Gastrocnemius medialis (tissue), 4 donors: ENCODE measurements around the gene LBHD1. TPM values are rescaled to one million over a fixed set of nuclear protein-coding genes. Genes with fewer than 3 reads are reported as not detected.
A peak's percentile ranks its signal among the peaks of the same experiment; 100 is the strongest.
"Not testable (repeated sequence)": the region's sequence is repeated elsewhere in the genome, so short reads cannot be mapped to it uniquely, and the experiment has no call there.

Experiments used
- ATAC-seq, 2 donors: fragments of 150-250 bp; one replicate each; pipeline ENCODE4 v1.9.1; 2016
- DNase-seq, 2 donors: peaks; one replicate each; pipeline ENCODE4 v3.0.0-alpha.2; 2019
- H3K27ac ChIP-seq, 4 donors: fragments of 200-600 bp; sonication (generic); 1 replicate in 1 of 4; 2 replicates in 3 of 4; pipeline ENCODE4 v1.5.1; 2016 to 2018; ENCODE audit warnings: mild to moderate bottlenecking in 2 of 4, moderate library complexity in 1 of 4
- H3K27me3 ChIP-seq, 3 donors: fragments of 200-600 bp; sonication (generic) in 2 of 3; 1 replicate in 1 of 3; 2 replicates in 2 of 3; pipeline versions ENCODE4 v1.5.1 to v1.6.0; 2016 to 2019; ENCODE audit warnings: mild to moderate bottlenecking in 1 of 3, moderate library complexity in 1 of 3
- H3K36me3 ChIP-seq, 2 donors: fragments of 200-600 bp; sonication (generic) in 1 of 2; one replicate each; pipeline ENCODE4 v1.5.1; 2017 to 2018
- H3K4me1 ChIP-seq, 2 donors: fragments of 200-600 bp; sonication (generic) in 1 of 2; one replicate each; pipeline ENCODE4 v1.5.1; 2016 to 2017; ENCODE audit warnings: mild to moderate bottlenecking in 2 of 2
- H3K4me3 ChIP-seq, 4 donors: fragments of 200-600 bp; sonication (generic) in 3 of 4; 1 replicate in 1 of 4; 2 replicates in 3 of 4; pipeline ENCODE4 v1.5.1; 2016 to 2019; ENCODE audit warnings: mild to moderate bottlenecking in 2 of 4
- H3K9me3 ChIP-seq, 3 donors: fragments of 200-600 bp; sonication (generic) in 2 of 3; 1 replicate in 1 of 3; 2 replicates in 2 of 3; pipeline ENCODE4 v1.5.1; 2016 to 2019
- CTCF ChIP-seq, 5 experiments: fragments of 450-650 bp in 3 of 5; fragments of 200-600 bp in 2 of 5; sonication (generic) in 2 of 5; IDR thresholded peaks in 4 of 5; conservative IDR thresholded peaks in 1 of 5; 1 replicate in 4 of 5; 2 replicates in 1 of 5; pipeline ENCODE4 v1.5.1; 2016 to 2019; ENCODE audit warnings: antibody characterized with exemption in 5 of 5, mild to moderate bottlenecking in 3 of 5, moderate library complexity in 3 of 5
- POLR2A ChIP-seq, 2 donors: fragments of 450-650 bp; IDR thresholded peaks; one replicate each; pipeline ENCODE4 v1.6.1; 2017; ENCODE audit warnings: antibody characterized with exemption in 2 of 2, mild to moderate bottlenecking in 2 of 2, moderate library complexity in 2 of 2
- in situ Hi-C, 4 donors: fragments of 200-750 bp; cut with MboI; loops; one replicate each; pipeline versions ENCODE4 v1.15.0 to v1.8.0; 2017; ENCODE audit warnings: low sequenced_read_pairs in 4 of 4
- intact Hi-C: fragments of 100-400 bp; cut with DNase I; formaldehyde crosslinking; loops from one replicate; pipeline ENCODE4 v1.15.1; 2023; ENCODE audit warnings: low total_unique reads
- total RNA-seq, 4 donors: library from RNA; depleted of rRNA; stranded (reverse); fragments of >200 nt; gene quantifications; one replicate each; pipeline versions ENCODE4 v1.1.0 to v1.2.3, GENCODE V29; 2016

Gene LBHD1
- total RNA-seq, 4 donors from 2014 or later = 0.82 to 2.1 (median 1.1) TPM

- H3K27ac ChIP-seq = peak overlapping the region; percentile 88 to 97 (median 94)
- DNase-seq (peak in 1 of 2 donors; percentile 38), ATAC-seq (no peak)
- TF ChIP-seq POLR2A (IDR thresholded peaks at IDR 0.05) (no peak), CTCF (IDR thresholded peaks at IDR 0.05 in 4 of 5, conservative IDR thresholded peaks at IDR 0.05 in 1 of 5) (no peak)
- intact Hi-C loops (loop anchor here (5.0 kb wide), 1 partner anchor 74 kb away; the partner anchor contains the start of gene MTA2), in situ Hi-C loops (loop anchor here in 2 of 4 donors (25.0 kb wide), 1 partner anchor 289 kb away; no protein-coding TSS in a partner anchor)
- peak overlapping the region in 3 of 4 donors; percentile 33 to 94 (median 91) for H3K4me3 ChIP-seq
- no peaks in the 10 kb centered on the region for H3K27me3 ChIP-seq
- peaks cover 35 to 58% of the 10 kb centered on the region in 2 donors for H3K4me1 ChIP-seq
- H3K36me3 ChIP-seq = peaks cover 0 to 36% of the 10 kb centered on the region in 2 donors
- H3K9me3 ChIP-seq = no peaks in the 10 kb centered on the region
Measured at GRCh38 chr11:62676698-62677097, 4.6 kb upstream of the LBHD1 start.

GRCh38 chr11:62675415-62675814, 3.3 kb upstream of the LBHD1 start:
- not testable (repeated sequence) for DNase-seq, H3K9me3 ChIP-seq, ATAC-seq, H3K4me3 ChIP-seq, H3K27me3 ChIP-seq
- in situ Hi-C loops (loop anchor here in 2 of 4 donors (25.0 kb wide), 1 partner anchor 288 kb away; no protein-coding TSS in a partner anchor), intact Hi-C loops (loop anchor here (5.0 kb wide), 1 partner anchor 73 kb away; the partner anchor contains the start of gene MTA2)
- Histone ChIP-seq H3K4me1 (peaks cover 41 to 57% of the 10 kb centered on the region in 2 donors), H3K27ac (peak overlapping the region in 1 of 4 donors; percentile 97), H3K36me3 (peaks cover 0 to 36% of the 10 kb centered on the region in 2 donors)

GRCh38 chr11:62673196-62673525, 1.1 kb upstream of the LBHD1 start:
- no peak for TF ChIP-seq CTCF (IDR thresholded peaks at IDR 0.05 in 4 of 5, conservative IDR thresholded peaks at IDR 0.05 in 1 of 5)
- TF ChIP-seq POLR2A (IDR thresholded peaks at IDR 0.05) = no peak
- intact Hi-C loops = no loop called here
- Histone ChIP-seq H3K9me3 (no peaks in the 10 kb centered on the region), H3K27me3 (no peaks in the 10 kb centered on the region), H3K4me1 (peaks cover 40 to 56% of the 10 kb centered on the region in 2 donors), H3K27ac (peak overlapping the region; percentile 78 to 91 (median 88)), H3K36me3 (peaks cover 0 to 36% of the 10 kb centered on the region in 2 donors), H3K4me3 (peak overlapping the region in 1 of 4 donors; percentile 83)
- in situ Hi-C loops = no loop called here
- DNase-seq = no peak
- no peak for ATAC-seq

GRCh38 chr11:62671236-62671607, 845 bp downstream of the LBHD1 start:
- Histone ChIP-seq H3K27me3 (no peaks in the 10 kb centered on the region), H3K4me3 (peak overlapping the region; percentile 67 to 91 (median 81)), H3K27ac (peak overlapping the region; percentile 78 to 91 (median 88)), H3K4me1 (peaks cover 42 to 55% of the 10 kb centered on the region in 2 donors), H3K9me3 (no peaks in the 10 kb centered on the region), H3K36me3 (peaks cover 0 to 26% of the 10 kb centered on the region in 2 donors)
- in situ Hi-C loops (no loop called here), intact Hi-C loops (no loop called here)
- DNase-seq (no peak), ATAC-seq (peak; percentile 9 to 32)
- TF ChIP-seq CTCF (IDR thresholded peaks at IDR 0.05 in 4 of 5, conservative IDR thresholded peaks at IDR 0.05 in 1 of 5) = no peak
- TF ChIP-seq POLR2A (IDR thresholded peaks at IDR 0.05) = no peak

GRCh38 chr11:62669420-62670161, 2.5 kb downstream of the LBHD1 start:
- TF ChIP-seq CTCF (IDR thresholded peaks at IDR 0.05 in 4 of 5, conservative IDR thresholded peaks at IDR 0.05 in 1 of 5) (no peak), POLR2A (IDR thresholded peaks at IDR 0.05) (no peak)
- peaks cover 45 to 52% of the 10 kb centered on the region in 2 donors for H3K4me1 ChIP-seq
- no peak overlapping the region for H3K4me3 ChIP-seq
- no peaks in the 10 kb centered on the region for H3K9me3 ChIP-seq
- ATAC-seq = no peak
- H3K36me3 ChIP-seq = peaks cover 0 to 24% of the 10 kb centered on the region in 2 donors
- no peaks in the 10 kb centered on the region for H3K27me3 ChIP-seq
- intact Hi-C loops (no loop called here), in situ Hi-C loops (no loop called here)
- DNase-seq = no peak
- H3K27ac ChIP-seq = peak overlapping the region in 3 of 4 donors; percentile 41 to 91 (median 90)
